ENCODE measurements around the gene PCSK2. TPM values are rescaled to one million over a fixed set of nuclear protein-coding genes. Genes with fewer than 3 reads are reported as not detected.
A peak's percentile ranks its signal among the peaks of the same experiment; 100 is the strongest.

PCSK2 gene
- total and polyA plus RNA-seq, 2 experiments from 2014 or later = 1.3 to 3.8 TPM

GRCh38 chr20:17197041-17197440, 29.8 kb upstream of the PCSK2 start:
- no peaks in the 10 kb centered on the region for H3K4me1 ChIP-seq (ENCODE audit: insufficient read depth)
- WGBS (ENCODE audit: low lambda C conversion rate, missing lambda C conversion rate) = 78% methylated on average over 2 of the region's 2 CpGs
- H3K9me3 ChIP-seq (ENCODE audit: low read depth) = no peaks in the 10 kb centered on the region
- no peak overlapping the region for H3K4me3 ChIP-seq
- no peaks in the 10 kb centered on the region for H3K36me3 ChIP-seq (replicated peaks; ENCODE audit: insufficient read depth, low read depth)
- peaks cover 4% of the 10 kb centered on the region for H3K27me3 ChIP-seq
- no peaks in the 10 kb centered on the region for H3K79me2 ChIP-seq
- no peaks in the 10 kb centered on the region for H3K9me2 ChIP-seq (replicated peaks; ENCODE audit: insufficient read depth)
- no peaks in the 10 kb centered on the region for H4K20me1 ChIP-seq (ENCODE audit: insufficient read depth, poor library complexity, severe bottlenecking)
- no peak overlapping the region for H3K27ac ChIP-seq
- no peak overlapping the region for H3K4me2 ChIP-seq
- TF ChIP-seq EZH2phosphoT487 (IDR thresholded peaks at IDR 0.05; ENCODE audit: low read depth, severe bottlenecking, unreplicated experiment) (no peak), EZH2 (IDR thresholded peaks at IDR 0.05; ENCODE audit: borderline replicate concordance) (no peak)
- TF ChIP-seq, protein P1, sequence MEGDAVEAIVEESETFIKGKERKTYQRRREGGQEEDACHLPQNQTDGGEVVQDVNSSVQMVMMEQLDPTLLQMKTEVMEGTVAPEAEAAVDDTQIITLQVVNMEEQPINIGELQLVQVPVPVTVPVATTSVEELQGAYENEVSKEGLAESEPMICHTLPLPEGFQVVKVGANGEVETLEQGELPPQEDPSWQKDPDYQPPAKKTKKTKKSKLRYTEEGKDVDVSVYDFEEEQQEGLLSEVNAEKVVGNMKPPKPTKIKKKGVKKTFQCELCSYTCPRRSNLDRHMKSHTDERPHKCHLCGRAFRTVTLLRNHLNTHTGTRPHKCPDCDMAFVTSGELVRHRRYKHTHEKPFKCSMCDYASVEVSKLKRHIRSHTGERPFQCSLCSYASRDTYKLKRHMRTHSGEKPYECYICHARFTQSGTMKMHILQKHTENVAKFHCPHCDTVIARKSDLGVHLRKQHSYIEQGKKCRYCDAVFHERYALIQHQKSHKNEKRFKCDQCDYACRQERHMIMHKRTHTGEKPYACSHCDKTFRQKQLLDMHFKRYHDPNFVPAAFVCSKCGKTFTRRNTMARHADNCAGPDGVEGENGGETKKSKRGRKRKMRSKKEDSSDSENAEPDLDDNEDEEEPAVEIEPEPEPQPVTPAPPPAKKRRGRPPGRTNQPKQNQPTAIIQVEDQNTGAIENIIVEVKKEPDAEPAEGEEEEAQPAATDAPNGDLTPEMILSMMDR (IDR thresholded peaks at IDR 0.05; ENCODE audit: poor library complexity) = no peak
- DNase-seq (ENCODE audit: low spot score) = no peak
- H2AFZ ChIP-seq = no peak overlapping the region

GRCh38 chr20:17202030-17202429, 24.8 kb upstream of the PCSK2 start:
- Histone ChIP-seq H3K9me2 (replicated peaks; ENCODE audit: insufficient read depth) (no peaks in the 10 kb centered on the region), H3K27me3 (peaks cover 8% of the 10 kb centered on the region), H3K4me2 (no peak overlapping the region), H3K4me1 (ENCODE audit: insufficient read depth) (no peaks in the 10 kb centered on the region), H3K36me3 (replicated peaks; ENCODE audit: insufficient read depth, low read depth) (no peaks in the 10 kb centered on the region), H3K9me3 (ENCODE audit: low read depth) (no peaks in the 10 kb centered on the region), H3K4me3 (no peak overlapping the region), H2AFZ (no peak overlapping the region), H3K79me2 (no peaks in the 10 kb centered on the region), H3K27ac (no peak overlapping the region), H4K20me1 (ENCODE audit: insufficient read depth, poor library complexity, severe bottlenecking) (no peaks in the 10 kb centered on the region)
- 74% methylated on average over 2 of the region's 2 CpGs for WGBS (ENCODE audit: low lambda C conversion rate, missing lambda C conversion rate)
- DNase-seq (ENCODE audit: low spot score) = no peak
- TF ChIP-seq EZH2 (IDR thresholded peaks at IDR 0.05; ENCODE audit: borderline replicate concordance) (no peak), EZH2phosphoT487 (IDR thresholded peaks at IDR 0.05; ENCODE audit: low read depth, severe bottlenecking, unreplicated experiment) (no peak)
- TF ChIP-seq, protein P1 (IDR thresholded peaks at IDR 0.05; ENCODE audit: poor library complexity) = no peak

DNA sequence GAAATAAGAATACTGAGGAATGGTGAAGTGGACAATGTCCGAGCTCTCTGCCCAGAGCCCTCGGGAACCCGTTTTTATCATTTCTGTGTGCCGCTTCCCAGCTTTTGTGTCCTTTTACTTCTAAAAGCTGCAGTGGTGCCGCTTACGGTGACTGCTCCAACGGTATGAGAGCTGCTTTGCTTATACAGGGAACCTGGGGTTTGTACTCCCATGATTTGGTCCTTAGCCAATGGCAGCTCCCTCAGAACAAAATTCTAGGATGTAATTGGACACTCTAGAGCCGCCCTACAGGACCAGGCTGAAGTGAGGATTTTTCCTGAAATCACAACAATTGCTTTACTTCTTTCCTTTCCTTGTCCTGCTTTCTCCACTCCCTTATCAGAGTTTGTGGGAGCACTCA, 24.2 kb upstream of the PCSK2 start:
- 18% methylated on average over 8 of the region's 8 CpGs for WGBS (ENCODE audit: low lambda C conversion rate, missing lambda C conversion rate)
- no peaks in the 10 kb centered on the region for H4K20me1 ChIP-seq (ENCODE audit: insufficient read depth, poor library complexity, severe bottlenecking)
- no peak overlapping the region for H2AFZ ChIP-seq

More for the DNA sequence above, 24.2 kb upstream of the PCSK2 start:
- Histone ChIP-seq H3K4me2 (peak overlapping the region; percentile 21), H3K4me1 (ENCODE audit: insufficient read depth) (no peaks in the 10 kb centered on the region), H3K9me3 (ENCODE audit: low read depth) (no peaks in the 10 kb centered on the region), H3K9me2 (replicated peaks; ENCODE audit: insufficient read depth) (no peaks in the 10 kb centered on the region), H3K27ac (no peak overlapping the region), H3K79me2 (no peaks in the 10 kb centered on the region), H3K4me3 (no peak overlapping the region), H3K27me3 (peaks cover 8% of the 10 kb centered on the region), H3K36me3 (replicated peaks; ENCODE audit: insufficient read depth, low read depth) (no peaks in the 10 kb centered on the region)
- DNase-seq (ENCODE audit: low spot score) = peak; percentile 6
- TF ChIP-seq, protein P1 (IDR thresholded peaks at IDR 0.05; ENCODE audit: poor library complexity) = no peak
- TF ChIP-seq EZH2 (IDR thresholded peaks at IDR 0.05; ENCODE audit: borderline replicate concordance) = no peak
- no peak for TF ChIP-seq EZH2phosphoT487 (IDR thresholded peaks at IDR 0.05; ENCODE audit: low read depth, severe bottlenecking, unreplicated experiment)
